HG02852 (cell line): ENCODE results near the gene ALG10B.
"Not testable (repeated sequence)": the region's sequence is repeated elsewhere in the genome, so short reads cannot be mapped to it uniquely, and the experiment has no call there.

Source experiments
- ATAC-seq: cut with Tn5 transposase; IDR thresholded peaks from one replicate; pipeline ENCODE4 v1.9.1; 2021; ENCODE audit warnings: mild to moderate bottlenecking, moderate library complexity; ENCODE audit not compliant: unreplicated experiment

ALG10B gene, protein sequence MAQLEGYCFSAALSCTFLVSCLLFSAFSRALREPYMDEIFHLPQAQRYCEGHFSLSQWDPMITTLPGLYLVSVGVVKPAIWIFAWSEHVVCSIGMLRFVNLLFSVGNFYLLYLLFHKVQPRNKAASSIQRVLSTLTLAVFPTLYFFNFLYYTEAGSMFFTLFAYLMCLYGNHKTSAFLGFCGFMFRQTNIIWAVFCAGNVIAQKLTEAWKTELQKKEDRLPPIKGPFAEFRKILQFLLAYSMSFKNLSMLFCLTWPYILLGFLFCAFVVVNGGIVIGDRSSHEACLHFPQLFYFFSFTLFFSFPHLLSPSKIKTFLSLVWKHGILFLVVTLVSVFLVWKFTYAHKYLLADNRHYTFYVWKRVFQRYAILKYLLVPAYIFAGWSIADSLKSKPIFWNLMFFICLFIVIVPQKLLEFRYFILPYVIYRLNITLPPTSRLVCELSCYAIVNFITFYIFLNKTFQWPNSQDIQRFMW

DNA sequence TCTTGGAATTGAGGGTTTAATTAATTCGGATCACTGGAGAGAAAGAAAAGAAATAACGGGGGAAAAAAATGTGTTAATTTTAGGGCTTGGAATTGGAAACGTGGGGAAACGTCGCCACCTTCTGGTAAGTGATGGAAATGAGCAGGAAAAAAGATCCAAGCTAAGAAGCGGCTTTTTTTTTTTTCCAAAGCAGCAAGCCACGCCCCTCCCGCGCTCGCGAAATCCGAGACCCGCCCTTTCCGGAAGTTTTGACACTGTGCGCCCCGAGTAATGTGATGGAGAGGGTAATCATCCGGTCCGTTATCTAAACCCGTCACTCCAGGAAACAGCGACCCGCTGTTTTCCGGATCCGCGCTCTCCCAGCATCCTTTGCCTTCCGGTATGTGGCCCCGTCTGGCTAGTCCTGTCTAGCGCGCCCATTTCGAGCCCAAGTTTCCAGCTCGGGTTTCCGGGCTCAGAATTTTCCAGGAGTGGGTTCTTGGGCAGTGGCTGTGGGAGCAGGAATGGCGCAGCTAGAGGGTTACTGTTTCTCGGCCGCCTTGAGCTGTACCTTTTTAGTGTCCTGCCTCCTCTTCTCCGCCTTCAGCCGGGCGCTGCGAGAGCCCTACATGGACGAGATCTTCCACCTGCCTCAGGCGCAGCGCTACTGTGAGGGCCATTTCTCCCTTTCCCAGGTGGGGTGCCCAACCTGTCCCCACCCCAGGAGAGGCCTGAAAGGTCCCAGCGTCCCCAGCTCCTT, at the start of gene ALG10B:
ALG10B (plus strand) TSS at position 384 of the 739 bp plus-strand sequence; CDS start at position 504, 120 bp downstream.
- ATAC-seq = peak; percentile 100

- ATAC-seq = no peak
These were observed 48.0 kb upstream of the ALG10B start for GRCh38 chr12:38268612-38269011.

- ATAC-seq = no peak
These were observed 46.7 kb upstream of the ALG10B start for GRCh38 chr12:38269897-38270296.

- ATAC-seq = no peak
These were observed 36.8 kb upstream of the ALG10B start for GRCh38 chr12:38279756-38280155.

DNA sequence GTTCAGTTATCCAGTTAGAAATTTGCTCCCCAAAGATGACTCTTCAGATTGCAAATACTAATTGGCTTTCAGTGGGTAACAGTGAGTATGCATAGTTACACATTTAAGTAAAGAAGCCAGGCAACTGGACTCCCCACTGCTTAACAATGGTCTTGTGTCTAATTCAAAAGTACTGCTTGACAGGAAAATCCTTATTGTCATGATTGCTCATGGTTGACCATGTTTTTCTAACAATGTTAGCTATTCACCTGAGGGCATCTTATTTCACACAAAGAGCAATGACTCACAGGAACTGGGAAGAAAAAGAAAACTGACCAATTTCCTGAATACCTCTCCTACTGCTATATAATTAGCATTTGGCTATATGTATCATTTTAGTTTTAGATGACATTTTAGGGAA, 33.7 kb upstream of the ALG10B start:
- ATAC-seq = no peak

GRCh38 chr12:38289396-38289795, 27.2 kb upstream of the ALG10B start:
- no peak for ATAC-seq

DNA sequence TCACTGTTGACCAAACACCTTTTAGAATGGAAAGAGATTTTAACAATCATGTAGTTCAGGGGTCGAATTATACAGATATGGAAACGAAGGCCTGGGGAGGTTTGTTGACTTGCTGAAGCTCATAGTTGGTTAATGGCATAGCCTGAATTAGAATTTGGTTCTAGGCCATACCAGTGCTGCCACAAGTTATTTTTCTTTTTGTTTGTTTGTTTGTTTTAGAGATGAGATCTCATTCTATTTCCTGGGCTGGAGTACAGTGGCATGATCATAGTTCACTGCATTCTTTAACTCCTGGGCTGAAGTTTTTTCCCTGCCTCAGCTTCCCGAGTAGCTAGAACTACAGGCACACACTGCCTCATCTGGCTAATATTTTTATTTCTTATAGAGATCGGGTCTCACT, 25.4 kb upstream of the ALG10B start:
- ATAC-seq = no peak

DNA sequence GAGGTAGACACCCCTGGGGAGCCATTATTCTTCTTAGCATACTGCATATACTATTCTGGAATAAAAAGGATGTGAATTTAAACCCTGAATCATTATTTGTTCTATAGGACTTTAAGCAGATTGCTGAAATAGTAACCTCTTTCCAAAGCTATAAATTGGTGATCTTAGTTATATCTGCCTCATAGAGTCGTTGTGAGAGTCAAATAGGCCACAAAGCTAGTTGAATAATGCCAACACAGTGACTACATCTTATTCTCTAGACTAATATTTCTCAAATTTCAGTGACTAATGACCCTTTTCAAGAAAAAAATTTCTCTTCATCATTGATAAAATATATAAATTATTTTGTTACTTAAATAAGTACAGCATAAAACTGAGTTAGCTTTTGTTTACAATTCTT, 13.6 kb upstream of the ALG10B start:
- ATAC-seq = not testable (repeated sequence)

DNA sequence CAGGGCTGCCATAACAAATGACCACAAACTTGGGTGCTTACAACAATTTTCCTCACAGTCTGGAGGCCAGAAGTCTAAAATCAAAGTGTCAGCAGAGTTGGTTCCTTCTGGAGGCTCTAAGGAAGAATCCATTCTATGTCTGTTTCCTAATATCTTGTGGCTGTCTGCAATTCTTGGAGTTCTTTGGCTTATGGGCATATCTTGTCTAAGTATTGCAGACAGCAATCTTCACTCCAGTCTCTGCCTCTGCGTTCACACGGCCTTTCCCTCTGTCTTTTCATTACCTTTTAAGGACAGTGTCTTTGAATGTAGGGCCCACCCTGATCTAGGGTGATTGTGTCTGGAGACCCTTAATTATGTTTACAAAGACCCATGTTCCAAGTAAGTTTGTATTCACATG, 5.4 kb downstream of the ALG10B start:
- not testable (repeated sequence) for ATAC-seq

DNA sequence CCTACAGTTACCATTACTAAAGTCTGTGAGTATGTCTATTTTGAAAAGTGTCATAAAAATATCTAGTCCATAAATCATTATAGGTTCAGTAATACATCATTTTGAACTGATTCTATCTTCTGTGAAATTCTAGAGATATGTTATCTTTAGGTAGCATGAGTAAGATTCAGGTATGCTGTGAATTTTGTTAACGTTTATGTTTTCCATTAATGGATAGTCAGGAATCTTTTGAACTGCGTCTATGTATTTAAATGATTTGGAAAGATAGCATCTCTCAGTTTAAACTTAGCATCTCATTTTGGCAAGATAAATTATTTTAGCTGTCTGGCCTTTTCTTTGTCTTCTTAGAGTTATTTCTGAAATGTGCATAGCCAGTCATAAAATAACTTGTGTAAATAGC, 8.3 kb downstream of the ALG10B start:
- ATAC-seq = no peak

DNA sequence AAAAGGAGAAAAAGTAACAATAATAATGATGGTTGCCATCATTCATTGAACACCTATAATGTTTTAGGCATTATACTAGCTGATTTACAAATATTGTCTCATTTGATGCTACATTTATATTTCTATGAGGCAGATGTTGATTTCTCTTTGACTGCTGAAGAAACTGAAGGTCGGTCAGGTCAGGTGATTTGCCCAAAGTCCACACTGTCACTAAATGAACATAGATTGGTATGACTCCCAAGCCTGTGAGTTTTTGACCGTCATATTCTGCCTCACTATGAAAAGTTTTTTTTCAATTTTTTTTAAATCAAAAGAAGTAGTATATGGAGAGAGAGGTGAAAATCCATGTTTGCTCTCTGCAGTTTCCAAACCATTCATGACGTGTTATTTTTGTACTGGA, 10.8 kb downstream of the ALG10B start:
- ATAC-seq = no peak

DNA sequence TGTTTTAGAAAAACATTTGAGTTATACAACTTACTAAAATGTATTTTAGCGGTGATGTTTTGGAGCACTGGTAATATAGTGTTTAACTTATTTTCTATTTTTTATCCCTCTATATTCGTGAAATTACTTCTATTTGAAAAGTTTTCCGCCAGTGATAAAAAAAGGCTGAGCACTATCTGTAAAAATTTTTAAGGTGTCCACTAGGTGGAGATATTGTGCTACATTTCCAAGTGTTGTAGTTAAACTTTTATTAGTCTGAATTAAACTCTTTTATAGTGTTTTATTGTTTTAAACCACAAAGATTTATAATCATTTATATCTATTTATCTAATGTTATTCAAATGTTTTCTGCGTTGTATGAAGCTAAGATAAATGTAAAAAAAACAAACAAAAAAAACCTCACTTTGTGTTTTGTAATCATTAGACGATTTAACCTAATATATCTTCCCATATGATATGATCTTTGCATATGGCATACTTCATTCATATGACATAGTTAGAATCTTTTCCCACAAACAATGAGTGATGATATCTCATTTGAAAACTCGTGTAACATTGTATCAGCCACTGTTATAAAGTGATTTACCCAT, 11.8 kb downstream of the ALG10B start:
- peak; percentile 71 for ATAC-seq

- not testable (repeated sequence) for ATAC-seq
These were observed 13.8 kb downstream of the ALG10B start for GRCh38 chr12:38330414-38330813.

GRCh38 chr12:38332814-38333213, 16.2 kb downstream of the ALG10B start:
- no peak for ATAC-seq

- no peak for ATAC-seq
These were observed 25.9 kb downstream of the ALG10B start for GRCh38 chr12:38342444-38342843.

- not testable (repeated sequence) for ATAC-seq
These were observed 26.7 kb downstream of the ALG10B start for GRCh38 chr12:38343256-38343655.

- ATAC-seq = not testable (repeated sequence)
These were observed 27.3 kb downstream of the ALG10B start for GRCh38 chr12:38343916-38344315.

DNA sequence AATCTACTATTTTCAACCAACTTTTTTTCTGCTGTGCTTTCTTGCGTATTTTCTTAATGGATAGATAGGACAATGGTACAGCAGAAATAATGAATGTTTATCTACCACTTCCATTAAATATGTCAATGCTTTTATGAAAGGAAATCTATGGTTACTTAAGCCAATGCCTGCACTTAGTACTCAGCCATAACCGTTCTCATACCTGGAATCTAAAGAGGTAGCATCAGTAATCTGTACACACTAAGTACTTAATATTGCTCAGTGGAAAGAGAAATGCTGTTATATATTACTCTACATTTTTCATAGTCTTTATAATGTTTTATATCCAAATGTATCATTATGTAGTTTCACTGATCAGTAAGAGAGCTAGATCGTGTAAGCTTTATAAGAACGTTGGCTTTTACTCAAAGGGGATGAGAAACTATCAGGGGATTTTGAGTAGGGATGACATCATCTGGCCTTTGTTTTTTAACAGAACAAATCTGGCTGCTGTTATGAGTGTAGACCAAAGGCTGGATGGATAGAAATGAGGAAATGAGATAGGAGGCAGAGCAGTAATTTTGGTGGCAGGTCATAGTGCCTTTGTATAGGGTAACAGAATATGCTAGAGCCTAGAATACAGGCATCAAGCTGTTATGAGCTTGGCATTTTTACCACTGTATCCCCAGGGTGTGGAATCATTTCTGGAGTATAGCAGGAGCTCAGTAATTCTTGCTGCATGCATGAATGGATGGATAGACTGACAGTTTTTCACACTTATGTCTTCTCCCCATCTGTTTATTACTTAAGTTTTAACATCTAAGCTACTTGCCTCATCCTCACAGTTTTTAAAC, 34.0 kb downstream of the ALG10B start:
- ATAC-seq = peak; percentile 100

DNA sequence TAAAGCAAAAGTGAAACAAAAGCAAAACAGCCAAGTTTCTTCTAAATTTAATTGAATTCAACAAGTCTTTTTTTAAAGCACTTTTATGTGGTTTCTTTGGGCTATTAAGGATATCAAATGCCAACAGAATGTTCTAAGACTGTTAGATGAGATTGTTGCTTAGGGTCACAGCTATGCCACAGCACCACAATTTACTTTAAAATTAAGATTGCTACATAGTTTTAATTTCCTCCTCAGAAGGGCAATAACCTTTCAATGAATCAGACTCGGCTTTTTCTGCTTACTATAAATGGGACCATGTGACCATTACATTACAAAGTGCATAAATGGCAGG, 34.6 kb downstream of the ALG10B start:
- ATAC-seq = not testable (repeated sequence)

DNA sequence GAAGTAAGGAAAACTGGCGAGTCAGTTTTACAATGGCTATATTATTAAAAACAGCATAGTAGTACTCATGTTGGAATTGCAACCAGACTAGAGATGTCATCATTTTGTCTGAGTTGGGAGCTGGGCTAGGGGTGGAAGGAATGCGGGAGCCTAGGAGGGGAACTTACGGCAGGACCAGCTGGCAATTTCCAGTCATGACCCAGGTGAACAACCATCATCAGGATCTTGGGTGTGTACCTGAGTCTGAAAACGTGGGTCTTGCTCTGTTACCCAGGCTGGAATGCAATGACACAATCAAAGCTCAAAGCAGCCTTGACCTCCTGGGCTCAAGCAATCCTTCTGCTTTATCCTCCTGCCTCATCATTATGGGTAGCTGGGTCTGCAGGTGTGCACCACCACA, 50.9 kb downstream of the ALG10B start:
- ATAC-seq = no peak

DNA sequence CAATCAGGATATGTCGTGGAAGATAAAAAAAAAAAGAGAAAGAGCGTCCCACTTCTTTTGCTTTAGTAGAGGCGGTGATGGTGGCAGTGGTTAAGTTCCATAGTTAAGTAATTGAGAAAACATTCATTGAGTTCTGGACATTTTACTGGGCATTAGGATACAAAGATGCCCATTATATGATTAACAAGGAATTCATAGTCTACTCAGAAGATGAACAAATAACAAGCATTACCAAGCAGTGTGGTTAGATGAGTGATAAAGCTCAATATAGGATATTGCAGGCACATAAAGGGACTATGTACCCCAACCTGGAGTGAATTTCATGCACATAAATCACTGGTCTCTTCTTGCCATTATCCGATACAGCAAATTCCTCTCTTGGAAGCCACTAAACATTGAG, 53.7 kb downstream of the ALG10B start:
- no peak for ATAC-seq
